HepG2 (cell line): ENCODE results near the gene ZMIZ1. TPM values are rescaled to one million over a fixed set of nuclear protein-coding genes. Genes with fewer than 3 reads are reported as not detected.

Experiments
- CBFB ChIP-seq: sonication (generic); formaldehyde crosslinking; IDR thresholded peaks from 2 replicates; pipeline ENCODE4 v1.4.0; 2020; ENCODE audit warnings: missing genetic modification reagents
- CEBPB ChIP-seq: IDR thresholded peaks from 2 replicates; pipeline ENCODE4 v1.6.1; 2011; ENCODE audit warnings: low read depth, low read length, improper control_type of control experiment, borderline replicate concordance
- ELF1 ChIP-seq: sonication (generic); formaldehyde crosslinking; IDR thresholded peaks from 2 replicates; pipeline ENCODE4 v1.4.0; 2020; ENCODE audit warnings: missing genetic modification reagents
- HDAC2 ChIP-seq: sonication (generic); formaldehyde crosslinking; IDR thresholded peaks from 2 replicates; pipeline ENCODE4 v1.4.0; 2020; ENCODE audit warnings: missing genetic modification reagents
- ZNF224 ChIP-seq: sonication (generic); formaldehyde crosslinking; IDR thresholded peaks from 2 replicates; pipeline ENCODE4 v1.5.0; 2020; ENCODE audit warnings: mild to moderate bottlenecking, missing genetic modification reagents
- ZNF326 ChIP-seq: sonication (generic); formaldehyde crosslinking; IDR thresholded peaks from 2 replicates; pipeline ENCODE4 v1.4.0; 2020; ENCODE audit warnings: missing genetic modification reagents, borderline replicate concordance
- ZNF670 ChIP-seq: sonication (generic); formaldehyde crosslinking; IDR thresholded peaks from 2 replicates; pipeline ENCODE4 v1.8.0; 2022; ENCODE audit warnings: mild to moderate bottlenecking, missing genetic modification reagents, borderline replicate concordance
- polyA plus RNA-seq, 8 experiments: library from polyadenylated mRNA; depleted of rRNA in 3 of 8; stranded (reverse) in 7 of 8; unstranded in 1 of 8; fragments of >200 nt; fragmentation: Illumina TruSeq in 4 of 8; extraction: Trizol in 4 of 8; gene quantifications; 2 replicates each; pipeline versions ENCODE4 v1.2.1 to v1.2.3, GENCODE V29; 2011 to 2016; ENCODE audit warnings: low read depth in 4 of 8, missing spikeins in 1 of 8, mixed read lengths in 1 of 8; ENCODE audit not compliant: insufficient read depth in 1 of 8
- total RNA-seq, 5 experiments: library from RNA; depleted of rRNA; stranded (reverse); fragments of >200 nt; fragmentation: Illumina TruSeq; extraction: Trizol; gene quantifications; 2 replicates each; pipeline ENCODE4 v1.2.3, GENCODE V29; 2016; ENCODE audit warnings: low read depth in 1 of 5
- TF ChIP-seq, protein P1 (sequence below): sonication (generic); formaldehyde crosslinking; IDR thresholded peaks from 2 replicates; pipeline ENCODE4 v1.5.0; 2020; ENCODE audit warnings: missing genetic modification reagents
- TF ChIP-seq, protein P2 (sequence below): sonication (generic); formaldehyde crosslinking; IDR thresholded peaks from 2 replicates; pipeline ENCODE4 v1.5.1; 2020; ENCODE audit warnings: mild to moderate bottlenecking, missing genetic modification reagents, borderline replicate concordance
- TF ChIP-seq, protein P3 (sequence below): sonication (generic); formaldehyde crosslinking; IDR thresholded peaks from 2 replicates; pipeline ENCODE4 v1.4.0; 2020; ENCODE audit warnings: missing genetic modification reagents
- TF ChIP-seq, protein P4 (sequence below): sonication (generic); formaldehyde crosslinking; IDR thresholded peaks from 2 replicates; pipeline ENCODE4 v1.4.0; 2020; ENCODE audit warnings: mild to moderate bottlenecking, missing genetic modification reagents
- TF ChIP-seq, protein P5 (sequence below): sonication (generic); formaldehyde crosslinking; IDR thresholded peaks from 2 replicates; pipeline ENCODE4 v1.5.0; 2020; ENCODE audit warnings: mild to moderate bottlenecking, missing genetic modification reagents, borderline replicate concordance

The ZMIZ1 gene
- total and polyA plus RNA-seq, 2 of the 13 experiments (the other 11 are each of a cell fraction or from before 2014, with no cell fraction given), result 5.3 to 10.2 TPM

DNA sequence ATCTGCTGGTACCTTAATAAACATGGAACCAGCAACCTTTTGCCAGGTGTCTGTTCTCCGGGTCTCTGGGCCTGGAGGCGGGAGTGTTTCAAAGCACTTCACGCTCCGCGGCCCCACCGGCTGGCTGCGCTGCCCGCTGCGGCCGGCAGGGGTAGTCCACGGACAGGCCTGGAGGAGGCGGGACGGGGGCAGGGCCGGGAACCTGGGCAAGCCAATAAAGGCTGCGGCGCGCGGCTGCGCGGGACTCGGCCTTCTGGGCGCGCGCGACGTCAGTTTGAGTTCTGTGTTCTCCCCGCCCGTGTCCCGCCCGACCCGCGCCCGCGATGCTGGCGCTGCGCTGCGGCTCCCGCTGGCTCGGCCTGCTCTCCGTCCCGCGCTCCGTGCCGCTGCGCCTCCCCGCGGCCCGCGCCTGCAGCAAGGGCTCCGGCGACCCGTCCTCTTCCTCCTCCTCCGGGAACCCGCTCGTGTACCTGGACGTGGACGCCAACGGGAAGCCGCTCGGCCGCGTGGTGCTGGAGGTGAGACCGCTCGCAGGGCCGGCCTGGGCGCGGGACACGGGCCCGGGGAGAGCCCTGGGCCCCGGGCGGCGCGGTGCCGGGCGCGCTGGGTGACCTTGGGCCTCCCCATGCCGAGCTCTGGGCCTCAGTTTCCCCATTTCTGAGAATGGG, 278.6 kb downstream of the ZMIZ1 start, which contains the start of gene PPIF (continued):
- TF ChIP-seq, protein P1, sequence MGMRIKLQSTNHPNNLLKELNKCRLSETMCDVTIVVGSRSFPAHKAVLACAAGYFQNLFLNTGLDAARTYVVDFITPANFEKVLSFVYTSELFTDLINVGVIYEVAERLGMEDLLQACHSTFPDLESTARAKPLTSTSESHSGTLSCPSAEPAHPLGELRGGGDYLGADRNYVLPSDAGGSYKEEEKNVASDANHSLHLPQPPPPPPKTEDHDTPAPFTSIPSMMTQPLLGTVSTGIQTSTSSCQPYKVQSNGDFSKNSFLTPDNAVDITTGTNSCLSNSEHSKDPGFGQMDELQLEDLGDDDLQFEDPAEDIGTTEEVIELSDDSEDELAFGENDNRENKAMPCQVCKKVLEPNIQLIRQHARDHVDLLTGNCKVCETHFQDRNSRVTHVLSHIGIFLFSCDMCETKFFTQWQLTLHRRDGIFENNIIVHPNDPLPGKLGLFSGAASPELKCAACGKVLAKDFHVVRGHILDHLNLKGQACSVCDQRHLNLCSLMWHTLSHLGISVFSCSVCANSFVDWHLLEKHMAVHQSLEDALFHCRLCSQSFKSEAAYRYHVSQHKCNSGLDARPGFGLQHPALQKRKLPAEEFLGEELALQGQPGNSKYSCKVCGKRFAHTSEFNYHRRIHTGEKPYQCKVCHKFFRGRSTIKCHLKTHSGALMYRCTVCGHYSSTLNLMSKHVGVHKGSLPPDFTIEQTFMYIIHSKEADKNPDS (CRISPR knock-in tag), result no peak
- no peak for TF ChIP-seq ZNF326 (CRISPR knock-in tag)
- TF ChIP-seq ZNF670 (CRISPR knock-in tag), result peak; percentile 66; the same call in 1 of the 2 replicates
- no peak for TF ChIP-seq HDAC2
- no peak for TF ChIP-seq ELF1 (CRISPR knock-in tag)
- TF ChIP-seq, protein P2, sequence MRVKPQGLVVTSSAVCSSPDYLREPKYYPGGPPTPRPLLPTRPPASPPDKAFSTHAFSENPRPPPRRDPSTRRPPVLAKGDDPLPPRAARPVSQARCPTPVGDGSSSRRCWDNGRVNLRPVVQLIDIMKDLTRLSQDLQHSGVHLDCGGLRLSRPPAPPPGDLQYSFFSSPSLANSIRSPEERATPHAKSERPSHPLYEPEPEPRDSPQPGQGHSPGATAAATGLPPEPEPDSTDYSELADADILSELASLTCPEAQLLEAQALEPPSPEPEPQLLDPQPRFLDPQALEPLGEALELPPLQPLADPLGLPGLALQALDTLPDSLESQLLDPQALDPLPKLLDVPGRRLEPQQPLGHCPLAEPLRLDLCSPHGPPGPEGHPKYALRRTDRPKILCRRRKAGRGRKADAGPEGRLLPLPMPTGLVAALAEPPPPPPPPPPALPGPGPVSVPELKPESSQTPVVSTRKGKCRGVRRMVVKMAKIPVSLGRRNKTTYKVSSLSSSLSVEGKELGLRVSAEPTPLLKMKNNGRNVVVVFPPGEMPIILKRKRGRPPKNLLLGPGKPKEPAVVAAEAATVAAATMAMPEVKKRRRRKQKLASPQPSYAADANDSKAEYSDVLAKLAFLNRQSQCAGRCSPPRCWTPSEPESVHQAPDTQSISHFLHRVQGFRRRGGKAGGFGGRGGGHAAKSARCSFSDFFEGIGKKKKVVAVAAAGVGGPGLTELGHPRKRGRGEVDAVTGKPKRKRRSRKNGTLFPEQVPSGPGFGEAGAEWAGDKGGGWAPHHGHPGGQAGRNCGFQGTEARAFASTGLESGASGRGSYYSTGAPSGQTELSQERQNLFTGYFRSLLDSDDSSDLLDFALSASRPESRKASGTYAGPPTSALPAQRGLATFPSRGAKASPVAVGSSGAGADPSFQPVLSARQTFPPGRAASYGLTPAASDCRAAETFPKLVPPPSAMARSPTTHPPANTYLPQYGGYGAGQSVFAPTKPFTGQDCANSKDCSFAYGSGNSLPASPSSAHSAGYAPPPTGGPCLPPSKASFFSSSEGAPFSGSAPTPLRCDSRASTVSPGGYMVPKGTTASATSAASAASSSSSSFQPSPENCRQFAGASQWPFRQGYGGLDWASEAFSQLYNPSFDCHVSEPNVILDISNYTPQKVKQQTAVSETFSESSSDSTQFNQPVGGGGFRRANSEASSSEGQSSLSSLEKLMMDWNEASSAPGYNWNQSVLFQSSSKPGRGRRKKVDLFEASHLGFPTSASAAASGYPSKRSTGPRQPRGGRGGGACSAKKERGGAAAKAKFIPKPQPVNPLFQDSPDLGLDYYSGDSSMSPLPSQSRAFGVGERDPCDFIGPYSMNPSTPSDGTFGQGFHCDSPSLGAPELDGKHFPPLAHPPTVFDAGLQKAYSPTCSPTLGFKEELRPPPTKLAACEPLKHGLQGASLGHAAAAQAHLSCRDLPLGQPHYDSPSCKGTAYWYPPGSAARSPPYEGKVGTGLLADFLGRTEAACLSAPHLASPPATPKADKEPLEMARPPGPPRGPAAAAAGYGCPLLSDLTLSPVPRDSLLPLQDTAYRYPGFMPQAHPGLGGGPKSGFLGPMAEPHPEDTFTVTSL (CRISPR knock-in tag), result no peak
- TF ChIP-seq, protein P3, sequence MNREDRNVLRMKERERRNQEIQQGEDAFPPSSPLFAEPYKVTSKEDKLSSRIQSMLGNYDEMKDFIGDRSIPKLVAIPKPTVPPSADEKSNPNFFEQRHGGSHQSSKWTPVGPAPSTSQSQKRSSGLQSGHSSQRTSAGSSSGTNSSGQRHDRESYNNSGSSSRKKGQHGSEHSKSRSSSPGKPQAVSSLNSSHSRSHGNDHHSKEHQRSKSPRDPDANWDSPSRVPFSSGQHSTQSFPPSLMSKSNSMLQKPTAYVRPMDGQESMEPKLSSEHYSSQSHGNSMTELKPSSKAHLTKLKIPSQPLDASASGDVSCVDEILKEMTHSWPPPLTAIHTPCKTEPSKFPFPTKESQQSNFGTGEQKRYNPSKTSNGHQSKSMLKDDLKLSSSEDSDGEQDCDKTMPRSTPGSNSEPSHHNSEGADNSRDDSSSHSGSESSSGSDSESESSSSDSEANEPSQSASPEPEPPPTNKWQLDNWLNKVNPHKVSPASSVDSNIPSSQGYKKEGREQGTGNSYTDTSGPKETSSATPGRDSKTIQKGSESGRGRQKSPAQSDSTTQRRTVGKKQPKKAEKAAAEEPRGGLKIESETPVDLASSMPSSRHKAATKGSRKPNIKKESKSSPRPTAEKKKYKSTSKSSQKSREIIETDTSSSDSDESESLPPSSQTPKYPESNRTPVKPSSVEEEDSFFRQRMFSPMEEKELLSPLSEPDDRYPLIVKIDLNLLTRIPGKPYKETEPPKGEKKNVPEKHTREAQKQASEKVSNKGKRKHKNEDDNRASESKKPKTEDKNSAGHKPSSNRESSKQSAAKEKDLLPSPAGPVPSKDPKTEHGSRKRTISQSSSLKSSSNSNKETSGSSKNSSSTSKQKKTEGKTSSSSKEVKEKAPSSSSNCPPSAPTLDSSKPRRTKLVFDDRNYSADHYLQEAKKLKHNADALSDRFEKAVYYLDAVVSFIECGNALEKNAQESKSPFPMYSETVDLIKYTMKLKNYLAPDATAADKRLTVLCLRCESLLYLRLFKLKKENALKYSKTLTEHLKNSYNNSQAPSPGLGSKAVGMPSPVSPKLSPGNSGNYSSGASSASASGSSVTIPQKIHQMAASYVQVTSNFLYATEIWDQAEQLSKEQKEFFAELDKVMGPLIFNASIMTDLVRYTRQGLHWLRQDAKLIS (CRISPR knock-in tag), result no peak
- TF ChIP-seq, protein P4, sequence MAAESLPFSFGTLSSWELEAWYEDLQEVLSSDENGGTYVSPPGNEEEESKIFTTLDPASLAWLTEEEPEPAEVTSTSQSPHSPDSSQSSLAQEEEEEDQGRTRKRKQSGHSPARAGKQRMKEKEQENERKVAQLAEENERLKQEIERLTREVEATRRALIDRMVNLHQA (CRISPR knock-in tag), result no peak
- TF ChIP-seq, protein P5, sequence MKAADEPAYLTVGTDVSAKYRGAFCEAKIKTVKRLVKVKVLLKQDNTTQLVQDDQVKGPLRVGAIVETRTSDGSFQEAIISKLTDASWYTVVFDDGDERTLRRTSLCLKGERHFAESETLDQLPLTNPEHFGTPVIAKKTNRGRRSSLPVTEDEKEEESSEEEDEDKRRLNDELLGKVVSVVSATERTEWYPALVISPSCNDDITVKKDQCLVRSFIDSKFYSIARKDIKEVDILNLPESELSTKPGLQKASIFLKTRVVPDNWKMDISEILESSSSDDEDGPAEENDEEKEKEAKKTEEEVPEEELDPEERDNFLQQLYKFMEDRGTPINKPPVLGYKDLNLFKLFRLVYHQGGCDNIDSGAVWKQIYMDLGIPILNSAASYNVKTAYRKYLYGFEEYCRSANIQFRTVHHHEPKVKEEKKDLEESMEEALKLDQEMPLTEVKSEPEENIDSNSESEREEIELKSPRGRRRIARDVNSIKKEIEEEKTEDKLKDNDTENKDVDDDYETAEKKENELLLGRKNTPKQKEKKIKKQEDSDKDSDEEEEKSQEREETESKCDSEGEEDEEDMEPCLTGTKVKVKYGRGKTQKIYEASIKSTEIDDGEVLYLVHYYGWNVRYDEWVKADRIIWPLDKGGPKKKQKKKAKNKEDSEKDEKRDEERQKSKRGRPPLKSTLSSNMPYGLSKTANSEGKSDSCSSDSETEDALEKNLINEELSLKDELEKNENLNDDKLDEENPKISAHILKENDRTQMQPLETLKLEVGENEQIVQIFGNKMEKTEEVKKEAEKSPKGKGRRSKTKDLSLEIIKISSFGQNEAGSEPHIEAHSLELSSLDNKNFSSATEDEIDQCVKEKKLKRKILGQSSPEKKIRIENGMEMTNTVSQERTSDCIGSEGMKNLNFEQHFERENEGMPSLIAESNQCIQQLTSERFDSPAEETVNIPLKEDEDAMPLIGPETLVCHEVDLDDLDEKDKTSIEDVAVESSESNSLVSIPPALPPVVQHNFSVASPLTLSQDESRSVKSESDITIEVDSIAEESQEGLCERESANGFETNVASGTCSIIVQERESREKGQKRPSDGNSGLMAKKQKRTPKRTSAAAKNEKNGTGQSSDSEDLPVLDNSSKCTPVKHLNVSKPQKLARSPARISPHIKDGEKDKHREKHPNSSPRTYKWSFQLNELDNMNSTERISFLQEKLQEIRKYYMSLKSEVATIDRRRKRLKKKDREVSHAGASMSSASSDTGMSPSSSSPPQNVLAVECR (CRISPR knock-in tag), result peak; percentile 66
- TF ChIP-seq ZNF224 (CRISPR knock-in tag), result no peak
- no peak for TF ChIP-seq CEBPB
- TF ChIP-seq CBFB (CRISPR knock-in tag), result 0 out of 2 replicates have a peak, but pooled peaks have one; percentile 27
